ENCODE data around the gene CEP68.
A peak's percentile ranks its signal among the peaks of the same experiment; 100 is the strongest.
"Not testable (repeated sequence)": the region's sequence is repeated elsewhere in the genome, so short reads cannot be mapped to it uniquely, and the experiment has no call there.

CEP68 gene, protein sequence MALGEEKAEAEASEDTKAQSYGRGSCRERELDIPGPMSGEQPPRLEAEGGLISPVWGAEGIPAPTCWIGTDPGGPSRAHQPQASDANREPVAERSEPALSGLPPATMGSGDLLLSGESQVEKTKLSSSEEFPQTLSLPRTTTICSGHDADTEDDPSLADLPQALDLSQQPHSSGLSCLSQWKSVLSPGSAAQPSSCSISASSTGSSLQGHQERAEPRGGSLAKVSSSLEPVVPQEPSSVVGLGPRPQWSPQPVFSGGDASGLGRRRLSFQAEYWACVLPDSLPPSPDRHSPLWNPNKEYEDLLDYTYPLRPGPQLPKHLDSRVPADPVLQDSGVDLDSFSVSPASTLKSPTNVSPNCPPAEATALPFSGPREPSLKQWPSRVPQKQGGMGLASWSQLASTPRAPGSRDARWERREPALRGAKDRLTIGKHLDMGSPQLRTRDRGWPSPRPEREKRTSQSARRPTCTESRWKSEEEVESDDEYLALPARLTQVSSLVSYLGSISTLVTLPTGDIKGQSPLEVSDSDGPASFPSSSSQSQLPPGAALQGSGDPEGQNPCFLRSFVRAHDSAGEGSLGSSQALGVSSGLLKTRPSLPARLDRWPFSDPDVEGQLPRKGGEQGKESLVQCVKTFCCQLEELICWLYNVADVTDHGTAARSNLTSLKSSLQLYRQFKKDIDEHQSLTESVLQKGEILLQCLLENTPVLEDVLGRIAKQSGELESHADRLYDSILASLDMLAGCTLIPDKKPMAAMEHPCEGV

GRCh38 chr2:65056215-65057053, at the start of gene CEP68:
CEP68 (plus strand) TSS chr2:65056416; CDS start chr2:65069445, 13,029 bp downstream.
- DNase-seq: peak; percentile 99

DNA sequence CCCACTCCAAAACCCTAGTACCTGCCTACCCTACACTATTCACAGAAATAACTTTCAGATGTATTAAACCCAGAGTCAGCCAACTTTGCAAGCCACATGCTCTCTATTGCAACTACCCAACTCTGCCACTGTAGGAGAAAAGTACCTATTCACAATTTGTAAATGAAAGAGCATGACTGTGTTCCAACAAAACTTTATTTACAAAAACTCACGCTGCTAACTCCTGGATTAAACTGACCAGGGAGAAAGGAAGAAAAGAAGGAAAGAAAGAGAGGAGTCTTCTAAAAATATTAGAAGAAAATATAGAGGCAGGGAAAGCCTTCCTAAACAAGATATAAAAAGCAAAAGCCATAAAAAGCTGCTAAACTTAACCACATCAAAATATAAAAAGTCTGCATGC, 42.4 kb upstream of the CEP68 start:
- DNase-seq: no peak

DNA sequence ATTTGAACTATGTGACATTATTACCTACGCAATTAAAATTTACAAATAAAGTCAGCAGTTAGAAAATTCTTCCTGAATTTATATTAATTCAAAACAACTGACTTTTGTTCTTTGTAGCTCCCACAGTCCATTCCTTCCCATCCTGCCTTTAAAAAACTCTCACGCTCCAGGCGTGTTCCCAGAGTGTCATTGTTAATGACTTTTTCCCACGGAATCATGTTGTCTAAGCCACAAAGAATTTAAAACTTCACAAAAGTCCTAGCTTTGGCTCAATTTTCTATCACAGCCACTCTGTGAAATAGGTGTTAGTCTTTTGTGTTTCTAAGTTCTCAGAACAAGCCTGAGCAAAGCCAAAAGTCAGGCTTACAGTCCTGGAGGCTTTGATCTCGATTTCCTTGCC, 40.5 kb upstream of the CEP68 start:
- no peak for DNase-seq

GRCh38 chr2:65016789-65017188, 39.4 kb upstream of the CEP68 start:
- no peak for DNase-seq

- DNase-seq: peak; percentile 72
Observed at GRCh38 chr2:65017335-65017734, 38.9 kb upstream of the CEP68 start.

DNA sequence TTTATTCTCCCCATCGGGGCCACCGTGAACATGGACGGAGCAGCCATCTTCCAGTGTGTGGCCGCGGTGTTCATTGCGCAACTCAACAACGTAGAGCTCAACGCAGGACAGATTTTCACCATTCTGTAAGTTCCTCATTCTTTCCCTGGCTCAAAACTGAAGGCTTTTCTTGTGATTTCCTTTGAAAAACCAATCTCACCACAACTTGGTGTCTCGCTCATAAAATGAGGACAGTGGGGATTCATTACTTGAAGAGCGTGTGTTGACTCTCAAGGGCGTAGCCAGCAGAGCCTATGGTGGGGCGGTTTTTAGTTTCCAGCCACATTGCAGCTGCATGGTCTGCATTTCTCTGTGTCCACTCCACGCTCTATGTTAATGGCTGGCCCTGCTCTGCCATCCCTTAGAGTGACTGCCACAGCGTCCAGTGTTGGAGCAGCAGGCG, 38.1 kb upstream of the CEP68 start:
- DNase-seq: peak; percentile 77

DNA sequence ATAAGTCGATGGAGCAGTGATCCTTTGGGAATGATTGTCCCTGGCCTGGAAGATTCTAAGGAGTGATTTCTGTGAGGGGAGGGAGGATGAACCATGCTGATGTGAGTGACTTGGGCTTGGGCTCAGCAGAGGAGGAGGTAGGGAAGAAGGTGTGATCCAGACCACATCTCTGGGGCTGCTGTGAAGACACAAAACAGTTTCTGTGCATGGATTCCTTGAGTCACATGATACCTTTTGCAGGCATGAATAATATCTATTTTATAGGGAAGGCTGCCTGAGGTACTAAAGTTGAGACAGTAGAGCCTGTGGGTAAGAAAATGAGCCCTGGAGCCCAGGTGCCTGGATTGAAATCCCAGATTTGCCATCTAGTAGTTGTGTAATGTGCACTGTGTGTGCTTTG, 37.2 kb upstream of the CEP68 start:
- no peak for DNase-seq

DNA sequence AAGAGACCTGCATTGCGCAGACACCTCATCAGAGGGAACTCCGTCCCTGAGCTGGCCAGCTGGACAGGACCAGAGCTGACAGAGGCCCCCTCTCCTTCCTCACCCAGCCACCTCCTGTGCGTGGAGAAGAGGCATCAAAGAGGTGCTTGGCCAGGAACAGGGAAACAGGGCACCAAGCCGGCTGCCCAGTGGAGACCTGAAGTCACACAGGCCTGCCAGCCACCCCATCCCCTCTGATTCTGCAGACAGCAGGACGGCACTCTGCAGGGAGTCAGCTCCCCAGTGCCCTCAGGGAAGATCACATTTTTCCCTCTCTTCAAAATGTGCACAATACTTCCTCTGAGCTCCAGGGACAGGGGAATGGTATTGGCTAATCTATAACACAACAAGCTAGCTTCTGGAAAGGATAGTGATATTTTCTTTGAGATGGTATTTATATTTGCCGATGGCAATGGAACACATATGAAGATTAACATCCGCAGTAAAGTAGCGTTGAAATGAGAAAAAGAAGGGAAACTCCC, 36.5 kb upstream of the CEP68 start:
- no peak for DNase-seq

- not testable (repeated sequence) for DNase-seq
Observed at GRCh38 chr2:65020251-65020650, 36.0 kb upstream of the CEP68 start.

GRCh38 chr2:65020943-65021528, 35.2 kb upstream of the CEP68 start:
- no peak for DNase-seq

DNA sequence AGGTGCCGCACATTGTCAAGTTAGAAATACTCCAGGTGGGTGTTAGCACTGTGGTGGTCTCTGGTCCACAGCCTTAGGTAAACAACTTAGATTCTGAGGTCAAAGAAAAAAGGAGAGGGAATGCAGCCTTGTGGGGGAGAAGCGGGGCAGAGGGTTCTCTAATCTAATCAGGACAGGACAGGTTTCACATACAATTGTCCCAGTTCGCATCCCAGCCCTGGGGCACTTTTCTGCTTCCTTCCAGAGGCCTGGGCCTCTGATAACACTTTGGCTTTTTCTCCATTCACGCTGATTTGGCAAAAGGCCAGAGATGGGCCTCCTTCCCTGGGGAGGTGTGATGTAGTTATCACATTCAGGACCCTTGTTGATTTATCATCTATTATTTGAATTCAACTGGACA, 34.5 kb upstream of the CEP68 start:
- DNase-seq: peak; percentile 92

GRCh38 chr2:65022189-65022588, 34.0 kb upstream of the CEP68 start:
- DNase-seq: no peak

DNA sequence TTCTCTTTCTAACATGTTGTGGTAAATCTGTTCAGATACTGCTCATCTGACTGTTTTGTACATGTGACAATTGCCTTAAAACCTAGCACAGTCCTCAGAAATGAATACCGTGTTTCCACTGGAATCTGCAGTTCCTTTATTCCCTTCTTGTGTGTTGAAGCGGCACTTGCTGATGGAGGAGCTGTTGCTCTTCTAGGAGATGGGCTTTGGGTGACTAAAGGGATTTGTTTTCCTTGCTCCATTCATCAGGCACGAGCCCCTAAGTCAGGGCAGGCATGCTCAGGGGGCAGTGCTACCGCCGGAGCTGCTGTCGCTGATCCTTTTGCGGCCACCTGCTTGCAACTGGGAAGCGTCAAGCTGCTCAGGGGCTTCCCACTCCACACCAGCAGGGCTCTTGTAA, 32.5 kb upstream of the CEP68 start:
- no peak for DNase-seq

DNA sequence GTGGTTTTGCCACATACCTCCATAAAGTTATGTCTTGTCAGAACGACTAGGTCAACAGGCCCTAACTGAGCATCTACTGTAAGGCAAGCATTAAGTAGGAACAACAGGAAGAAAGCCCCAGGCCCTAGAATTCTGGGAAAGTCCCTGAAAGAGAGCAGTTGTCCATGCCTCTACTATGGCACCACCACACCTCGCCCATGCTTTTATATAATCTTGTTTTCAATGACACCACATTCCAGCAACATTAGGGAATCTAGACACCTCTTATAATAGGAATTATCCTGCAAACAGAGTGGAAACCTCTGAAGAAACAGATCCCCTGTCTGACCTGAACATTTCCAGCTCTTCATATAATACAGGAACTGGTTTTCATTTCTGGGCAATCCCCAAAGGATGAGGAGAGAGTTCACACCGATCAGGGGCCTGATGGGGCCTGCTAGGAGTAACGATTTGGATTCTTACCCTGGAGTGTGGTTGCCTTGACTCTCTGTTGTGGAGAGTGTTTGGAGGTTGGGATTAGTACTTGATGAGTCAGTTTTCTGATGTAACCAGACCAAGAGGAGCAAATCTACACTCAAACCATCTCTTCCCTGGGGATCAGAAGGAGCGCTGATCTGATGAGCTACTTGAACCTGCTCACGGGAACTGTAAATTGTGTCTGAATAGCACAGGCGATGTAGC, 31.9 kb upstream of the CEP68 start:
- DNase-seq: no peak

DNA sequence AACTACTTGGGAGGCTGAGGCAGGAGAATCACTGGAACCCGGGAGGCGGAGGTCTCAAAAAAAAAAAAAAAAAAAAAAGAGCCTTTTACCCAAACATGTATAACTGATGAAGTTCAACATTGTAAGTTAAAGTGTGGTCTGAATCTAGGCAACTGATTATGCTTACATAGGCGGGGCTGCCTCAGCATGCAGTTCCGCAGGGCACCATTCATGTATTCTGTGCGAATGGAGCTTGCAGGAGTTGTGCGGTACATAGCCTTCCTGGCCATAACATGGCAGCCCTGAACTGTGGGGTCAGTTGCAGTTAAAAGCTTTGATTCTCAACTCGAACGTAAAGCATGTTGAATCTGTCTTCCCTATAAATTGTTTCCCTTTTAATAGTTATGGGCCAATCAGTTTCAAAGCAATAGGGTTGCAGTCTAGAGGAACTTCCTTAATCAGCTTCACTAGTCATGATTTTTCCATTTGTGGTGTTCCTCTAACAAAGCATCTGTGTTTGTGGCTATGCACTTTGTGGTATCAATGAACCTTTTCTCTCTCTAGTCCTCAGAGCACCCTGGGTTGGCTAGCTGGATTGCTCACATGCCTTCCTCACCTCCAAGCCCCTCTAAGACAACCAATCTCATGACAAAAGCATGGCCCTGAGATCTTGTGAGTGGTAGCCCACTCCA, 30.6 kb upstream of the CEP68 start:
- peak; percentile 54 for DNase-seq

DNA sequence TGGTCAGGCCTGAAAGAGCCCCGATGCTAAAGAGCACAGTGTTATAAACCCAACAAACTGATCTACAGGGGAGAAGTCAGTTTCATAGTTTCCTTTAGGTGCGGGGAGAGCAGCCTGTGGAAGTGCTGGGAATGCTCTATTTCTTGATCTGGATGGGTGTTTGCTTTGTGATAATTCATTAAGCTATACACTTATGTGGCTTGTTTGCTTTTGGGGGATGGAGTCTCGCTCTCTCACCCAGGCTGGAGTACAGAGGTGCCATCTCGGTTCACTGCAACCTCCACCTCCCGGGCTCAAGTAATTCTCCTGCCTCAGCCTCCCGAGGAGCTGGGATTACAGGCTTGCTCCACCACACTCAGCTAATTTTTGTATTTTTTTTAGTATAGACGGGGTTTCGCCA, 30.1 kb upstream of the CEP68 start:
- no peak for DNase-seq

DNA sequence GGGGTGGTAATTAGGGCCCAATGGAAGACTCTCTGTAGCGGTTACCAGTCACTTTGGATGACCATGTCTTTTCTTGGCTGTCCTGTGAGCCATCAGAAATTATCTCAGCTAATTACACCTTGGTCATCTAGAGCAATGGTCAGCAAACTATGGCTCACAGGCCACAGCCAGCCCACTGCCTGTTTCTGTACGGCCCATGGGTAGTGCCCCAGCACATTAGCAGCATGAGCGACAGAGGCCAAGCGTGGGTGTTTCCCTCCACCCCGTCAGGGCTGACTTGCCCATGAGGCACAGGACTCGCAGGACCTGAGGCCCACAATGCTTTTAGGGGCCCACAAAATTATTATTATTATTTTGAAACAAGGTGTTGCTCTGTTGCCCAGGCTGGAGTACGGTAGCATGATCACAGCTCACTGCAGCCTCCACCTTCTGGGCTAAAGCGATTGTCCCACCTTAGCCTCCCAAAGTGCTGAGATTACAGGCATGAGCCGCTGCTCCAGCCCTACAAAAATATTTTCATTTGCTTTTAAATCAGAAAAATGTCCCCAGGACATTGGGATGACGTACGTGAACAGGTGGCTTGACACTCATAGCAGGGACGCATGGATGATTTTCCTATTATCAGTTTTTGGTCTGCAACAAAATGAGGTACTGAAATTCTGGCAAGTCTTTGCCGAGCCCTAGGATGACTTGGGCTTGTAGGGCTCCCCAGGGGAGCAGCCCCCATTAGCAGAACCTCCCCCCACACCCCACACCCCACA, 29.3 kb upstream of the CEP68 start:
- no peak for DNase-seq

- DNase-seq: no peak
Observed at GRCh38 chr2:65027616-65028244, 28.5 kb upstream of the CEP68 start.

DNA sequence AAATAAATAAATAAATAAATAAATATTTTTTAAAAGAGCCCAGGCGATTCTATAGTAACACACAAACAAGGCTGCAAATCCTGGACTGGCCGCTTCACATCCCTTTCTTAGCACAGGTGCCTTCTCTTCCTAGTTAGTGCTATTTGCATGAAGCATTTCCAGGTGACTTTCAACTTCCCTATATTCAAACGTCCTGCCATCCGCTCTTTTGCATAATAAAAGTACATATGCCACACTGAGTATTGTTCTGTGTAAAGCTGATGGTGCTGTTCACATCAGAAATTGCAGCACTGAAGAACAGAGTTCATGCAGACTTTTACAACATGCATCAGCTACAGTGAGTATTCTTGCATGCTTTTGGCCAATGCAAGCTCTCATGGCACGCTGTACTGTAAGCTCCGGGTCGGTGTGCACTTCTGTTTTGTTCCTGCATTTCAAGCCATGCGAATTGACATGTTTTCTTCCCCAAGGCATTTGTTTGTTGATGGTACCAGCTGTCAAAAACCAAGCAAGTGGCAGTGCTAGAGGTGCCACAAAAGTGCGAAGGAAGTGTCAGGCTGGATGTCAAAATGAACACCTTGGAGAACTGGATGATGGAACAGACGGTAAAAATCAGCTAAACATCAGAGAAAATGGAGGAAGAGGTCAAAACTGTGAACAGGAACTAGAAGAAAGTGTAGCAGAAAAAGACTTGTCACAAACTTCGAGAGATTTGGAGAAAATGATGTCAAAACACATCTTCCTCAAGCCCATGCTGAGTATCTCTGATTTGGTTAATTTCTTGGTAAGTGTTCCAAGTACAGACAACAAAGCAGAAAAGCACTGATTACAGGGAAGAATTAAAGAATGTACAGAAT, 25.5 kb upstream of the CEP68 start:
- no peak for DNase-seq
